ENCODE data around the gene CTSA. TPM values are rescaled to one million over a fixed set of nuclear protein-coding genes. Genes with fewer than 3 reads are reported as not detected.

Gene CTSA
- 20.7 and 64.2 TPM in 2 replicates for total RNA-seq

- peak; percentile 71 for DNase-seq (ENCODE audit: low read depth)
Measured at GRCh38 chr20:45890985-45891983, at the start of gene CTSA, which contains the start of gene NEURL2. Gene CTSA (plus strand): TSS chr20:45891335. CDS start chr20:45891569, 234 bp downstream. Gene NEURL2 (minus strand): TSS chr20:45891208. CDS start chr20:45890991, 217 bp downstream.

- DNase-seq (ENCODE audit: low read depth): no peak
Measured at GRCh38 chr20:45841407-45842129, 49.6 kb upstream of the CTSA start.

- DNase-seq (ENCODE audit: low read depth): no peak
Measured at GRCh38 chr20:45842169-45842812, 48.8 kb upstream of the CTSA start.

- no peak for DNase-seq (ENCODE audit: low read depth)
Measured at GRCh38 chr20:45843506-45843905, 47.6 kb upstream of the CTSA start.

- no peak for DNase-seq (ENCODE audit: low read depth)
Measured at GRCh38 chr20:45845452-45845851, 45.7 kb upstream of the CTSA start.

DNA sequence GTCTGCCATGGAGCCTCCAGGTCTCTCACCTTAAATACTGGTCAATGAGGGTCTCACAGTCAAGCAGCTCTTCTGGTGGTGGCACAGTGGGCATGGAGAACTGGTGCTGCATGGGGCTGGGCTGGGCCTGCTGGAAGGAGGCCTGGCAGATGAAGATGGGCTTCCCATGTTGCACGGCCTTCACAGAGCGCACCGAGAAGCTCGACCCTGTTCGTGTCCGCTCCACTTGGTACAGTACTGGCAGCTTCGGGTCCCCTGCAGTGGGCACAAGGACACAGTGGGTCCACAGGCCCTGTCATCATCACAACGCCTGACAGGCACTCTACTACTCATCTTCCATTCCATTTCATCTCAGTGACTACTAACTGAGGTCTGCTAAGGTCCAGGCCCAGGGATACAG, 42.7 kb upstream of the CTSA start:
- DNase-seq (ENCODE audit: low read depth): no peak

- DNase-seq (ENCODE audit: low read depth): no peak
Measured at GRCh38 chr20:45848969-45849582, 42.1 kb upstream of the CTSA start.

- DNase-seq (ENCODE audit: low read depth): no peak
Measured at GRCh38 chr20:45850238-45850637, 40.9 kb upstream of the CTSA start.

- DNase-seq (ENCODE audit: low read depth): no peak
Measured at GRCh38 chr20:45850926-45851325, 40.2 kb upstream of the CTSA start.

DNA sequence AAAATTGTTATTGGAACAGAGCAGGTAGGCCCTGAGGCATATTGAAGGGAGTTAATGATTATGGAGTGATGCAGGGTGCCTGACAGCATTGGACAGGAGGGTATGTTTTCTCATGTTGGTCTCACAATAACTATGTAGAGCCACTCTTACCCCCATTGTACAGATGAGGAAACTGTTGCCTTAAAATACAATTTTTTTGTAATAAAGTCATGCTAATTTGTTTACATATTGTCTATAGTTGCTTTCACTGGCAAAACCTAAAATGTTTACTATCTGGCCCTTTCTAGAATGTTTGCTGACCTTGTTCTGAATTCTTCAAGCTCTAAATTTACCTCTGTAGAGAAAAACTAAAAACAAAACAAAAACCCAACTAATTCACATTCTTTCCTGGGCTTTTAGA, 39.6 kb upstream of the CTSA start:
- peak; percentile 71 for DNase-seq (ENCODE audit: low read depth)

DNA sequence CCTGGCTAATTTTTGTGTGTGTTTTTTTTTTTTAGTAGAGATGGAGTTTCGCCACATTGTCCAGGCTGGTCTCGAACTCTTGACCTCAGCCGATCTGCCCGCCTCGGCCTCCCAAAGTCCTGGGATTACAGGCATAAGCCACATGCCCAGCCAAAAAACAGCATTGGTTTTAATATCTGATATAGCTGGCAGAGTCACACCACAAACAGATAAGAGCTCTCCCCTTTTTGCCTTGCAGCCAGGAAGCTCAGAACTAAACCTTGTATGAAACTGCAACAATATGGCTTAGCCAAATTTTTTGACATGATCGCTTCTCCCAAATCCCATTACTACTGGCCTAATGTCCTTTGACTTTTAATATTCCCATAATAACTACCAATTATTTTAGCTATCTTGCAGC, 38.8 kb upstream of the CTSA start:
- DNase-seq (ENCODE audit: low read depth): no peak

DNA sequence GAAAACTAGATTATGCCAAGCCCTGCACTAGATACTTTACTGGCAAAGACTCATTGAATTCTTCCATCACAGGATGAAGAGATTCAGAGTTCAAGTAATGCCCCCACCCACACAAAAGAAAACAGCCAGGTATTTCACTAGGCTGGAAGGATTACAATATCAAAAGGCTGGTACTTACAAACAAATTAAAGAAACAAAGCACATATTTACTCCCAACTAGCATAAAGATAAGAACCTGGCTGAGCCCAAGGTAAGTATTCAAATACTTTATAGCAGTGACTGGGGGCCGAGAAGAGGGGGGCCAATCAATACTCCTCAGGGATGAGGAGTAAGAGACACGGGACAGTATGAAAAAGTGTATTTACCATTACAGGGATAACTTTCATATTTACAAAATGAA, 37.7 kb upstream of the CTSA start:
- no peak for DNase-seq (ENCODE audit: low read depth)

DNA sequence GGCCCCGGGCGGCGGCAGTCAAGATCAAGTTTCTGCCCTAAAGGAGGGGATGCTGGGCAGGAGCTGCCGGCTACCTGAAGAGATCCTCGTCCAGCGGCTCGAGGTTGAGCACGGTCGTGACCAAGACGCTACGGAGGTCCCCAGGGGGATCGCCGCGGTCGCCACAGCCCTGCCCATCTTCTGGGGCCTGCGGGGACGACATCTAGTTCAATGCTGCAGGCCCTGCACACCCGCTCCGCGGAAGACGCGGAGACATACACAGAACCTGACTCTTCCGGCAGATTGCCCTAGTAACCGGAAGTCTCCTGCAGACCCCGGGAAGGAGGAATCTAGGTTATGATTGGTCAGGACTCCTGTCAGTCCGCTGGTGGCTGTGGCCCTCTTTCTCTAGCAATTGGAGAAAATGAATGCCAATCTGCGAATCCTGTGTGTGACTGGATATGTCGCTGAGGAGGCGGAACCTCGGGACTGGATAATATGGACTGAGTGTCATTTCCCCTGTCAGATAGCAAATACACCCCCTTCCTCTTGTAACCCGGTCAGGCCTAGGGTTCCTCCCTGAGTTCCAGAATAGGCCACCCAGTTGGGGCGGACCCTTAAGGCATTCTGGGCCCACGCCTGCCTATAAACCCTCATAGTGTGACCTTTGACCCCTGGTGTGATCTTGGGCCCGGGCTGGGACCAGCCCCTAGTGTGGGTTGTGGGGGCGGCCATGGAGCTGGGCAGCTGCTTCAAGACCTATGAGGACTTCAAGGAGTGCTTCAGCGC, 33.8 kb upstream of the CTSA start, which contains the start of the genes ACOT8 and ZSWIM3:
ACOT8 (minus strand) TSS at position 279 of the 768 bp plus-strand sequence; CDS start at position 202, 77 bp downstream.
ZSWIM3 (plus strand) TSS at position 501 of the 768 bp plus-strand sequence; CDS start at position 713, 212 bp downstream.
- peak; percentile 100 for DNase-seq (ENCODE audit: low read depth)

- DNase-seq (ENCODE audit: low read depth): no peak
Measured at GRCh38 chr20:45857882-45858216, 33.3 kb upstream of the CTSA start.

DNA sequence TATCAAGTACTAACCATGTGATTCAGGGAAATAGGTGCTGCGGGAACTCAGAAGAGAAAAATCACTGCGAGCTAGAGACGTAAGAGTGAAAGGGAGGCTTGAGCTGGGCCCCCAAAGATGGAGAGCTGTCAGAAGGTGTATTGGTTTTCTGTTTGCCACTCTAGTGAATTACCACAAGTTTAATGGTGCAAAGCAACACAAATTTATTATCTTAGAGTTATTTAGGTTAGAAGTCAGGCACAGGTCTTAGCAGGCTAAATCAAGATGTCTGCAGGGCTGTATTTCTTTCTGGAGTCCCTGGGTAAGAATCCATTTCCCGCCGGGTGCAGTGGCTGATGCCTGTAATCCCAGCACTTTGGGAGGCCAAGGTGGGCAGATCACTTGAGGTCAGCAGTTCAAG, 31.2 kb upstream of the CTSA start:
- DNase-seq (ENCODE audit: low read depth): no peak

DNA sequence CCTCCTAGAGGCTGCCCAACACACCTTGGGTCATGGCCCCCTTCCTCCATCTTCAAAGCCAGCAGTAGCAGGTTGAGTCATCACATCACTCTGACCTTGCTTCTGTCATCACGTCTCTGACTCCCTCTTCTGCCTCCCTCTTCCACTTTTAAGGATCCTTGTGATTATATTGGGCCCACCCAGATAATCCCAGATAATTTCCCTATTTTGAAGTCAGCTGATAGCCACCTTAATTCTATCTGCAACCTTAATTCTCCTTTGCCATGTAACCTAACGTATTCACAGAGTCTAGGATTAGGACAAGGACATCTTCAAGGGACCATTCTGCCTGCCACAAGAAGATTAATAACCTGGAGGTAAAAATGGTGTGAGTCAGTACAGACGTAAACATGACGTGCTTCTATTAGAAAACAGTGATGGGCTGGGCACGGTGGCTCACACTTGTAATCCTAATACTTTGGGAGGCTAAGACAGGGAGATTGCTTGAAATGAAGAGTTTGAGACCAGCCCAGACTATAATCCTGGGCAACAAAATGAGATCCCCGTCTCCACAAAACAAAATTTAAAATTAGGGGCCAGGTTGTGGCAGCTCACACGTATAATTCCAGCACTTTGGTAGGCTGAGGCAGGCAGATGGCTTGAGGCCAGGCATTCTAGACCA, 30.4 kb upstream of the CTSA start:
- peak; percentile 13 for DNase-seq (ENCODE audit: low read depth)

GRCh38 chr20:45861221-45862075, 29.7 kb upstream of the CTSA start:
- peak; percentile 29 for DNase-seq (ENCODE audit: low read depth)

GRCh38 chr20:45863543-45864470, 27.3 kb upstream of the CTSA start:
- no peak for DNase-seq (ENCODE audit: low read depth)
